Gastroesophageal sphincter (tissue), 3 donors: ENCODE results near the gene CTXND2.

Experiments used
- POLR2AphosphoS5 ChIP-seq: sonication (generic); formaldehyde crosslinking; IDR thresholded peaks from one replicate; pipeline ENCODE4 v1.6.1; 2017; ENCODE audit warnings: antibody characterized with exemption
- TF ChIP-seq, protein P1 (sequence below), 4 experiments: fragments of 200-600 bp in 2 of 4; fragments of 450-650 bp in 2 of 4; sonication (generic) in 1 of 4; IDR thresholded peaks; one replicate each; pipeline ENCODE4 v1.5.1; 2017 to 2019; ENCODE audit warnings: antibody characterized with exemption in 4 of 4, mild to moderate bottlenecking in 2 of 4, moderate library complexity in 2 of 4

DNA sequence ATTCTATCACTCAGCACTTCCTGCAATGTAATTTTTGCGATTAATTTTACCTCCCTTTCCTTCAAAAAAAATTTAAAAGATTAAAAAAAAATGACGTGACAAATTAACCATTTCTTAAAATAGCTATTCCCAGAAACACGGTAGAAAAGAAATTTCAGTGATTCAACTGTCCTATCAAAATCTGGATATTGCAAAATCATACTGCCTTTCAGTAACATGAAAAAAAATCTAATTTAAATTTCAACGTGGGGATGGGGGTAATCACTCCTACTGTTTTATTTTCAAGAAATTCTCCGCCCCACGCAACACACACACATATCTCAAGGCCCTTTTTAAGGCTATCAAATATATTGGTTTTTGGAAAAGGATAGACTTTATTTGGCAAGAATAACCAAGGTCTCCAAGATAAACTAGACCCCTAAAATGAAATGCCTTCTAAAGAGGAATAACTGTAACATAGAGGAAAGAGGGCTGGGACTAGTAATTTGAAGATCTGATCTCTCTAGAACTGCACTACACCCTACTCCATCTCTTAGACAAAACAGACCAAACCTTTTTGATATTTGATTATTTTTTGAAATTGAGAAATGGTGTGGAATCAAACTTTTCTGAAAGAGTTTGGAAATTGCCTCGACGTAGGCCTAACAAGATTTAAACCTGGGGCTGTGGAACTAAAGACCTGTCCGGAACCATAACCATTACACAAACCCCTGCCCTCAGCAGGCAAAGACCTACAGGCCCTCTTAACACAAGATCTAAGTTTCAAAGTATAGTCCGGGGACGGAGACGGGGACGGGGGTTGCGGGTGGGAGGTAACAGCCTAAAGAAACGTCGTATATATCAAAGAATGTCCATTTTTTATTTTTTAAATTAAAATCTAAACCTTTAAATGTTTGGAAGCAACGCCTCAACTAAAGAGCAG, 11.5 kb upstream of the CTXND2 start:
- TF ChIP-seq POLR2AphosphoS5, result no peak
- TF ChIP-seq, protein P1, sequence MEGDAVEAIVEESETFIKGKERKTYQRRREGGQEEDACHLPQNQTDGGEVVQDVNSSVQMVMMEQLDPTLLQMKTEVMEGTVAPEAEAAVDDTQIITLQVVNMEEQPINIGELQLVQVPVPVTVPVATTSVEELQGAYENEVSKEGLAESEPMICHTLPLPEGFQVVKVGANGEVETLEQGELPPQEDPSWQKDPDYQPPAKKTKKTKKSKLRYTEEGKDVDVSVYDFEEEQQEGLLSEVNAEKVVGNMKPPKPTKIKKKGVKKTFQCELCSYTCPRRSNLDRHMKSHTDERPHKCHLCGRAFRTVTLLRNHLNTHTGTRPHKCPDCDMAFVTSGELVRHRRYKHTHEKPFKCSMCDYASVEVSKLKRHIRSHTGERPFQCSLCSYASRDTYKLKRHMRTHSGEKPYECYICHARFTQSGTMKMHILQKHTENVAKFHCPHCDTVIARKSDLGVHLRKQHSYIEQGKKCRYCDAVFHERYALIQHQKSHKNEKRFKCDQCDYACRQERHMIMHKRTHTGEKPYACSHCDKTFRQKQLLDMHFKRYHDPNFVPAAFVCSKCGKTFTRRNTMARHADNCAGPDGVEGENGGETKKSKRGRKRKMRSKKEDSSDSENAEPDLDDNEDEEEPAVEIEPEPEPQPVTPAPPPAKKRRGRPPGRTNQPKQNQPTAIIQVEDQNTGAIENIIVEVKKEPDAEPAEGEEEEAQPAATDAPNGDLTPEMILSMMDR (IDR thresholded peaks at IDR 0.05), result no peak
